OCI-LY7 (cell line): ENCODE results near the gene KIF5A. TPM values are rescaled to one million over a fixed set of nuclear protein-coding genes. Genes with fewer than 3 reads are reported as not detected.
"Not testable (repeated sequence)": the region's sequence is repeated elsewhere in the genome, so short reads cannot be mapped to it uniquely, and the experiment has no call there.

Experiments used
- BruUV-seq: library from RNA; stranded (reverse); fragments of 400-500 nt; replicated peaks from 2 replicates; lab custom pipeline; 2021; lab: Mats Ljungman, UMichigan
- CTCF ChIA-PET: fragments of 300-600 bp; sonication (Branson Sonifier 250); formaldehyde crosslinking; loops from one replicate; lab custom pipeline; 2022; ENCODE audit warnings: antibody characterized with exemption; ENCODE audit not compliant: unreplicated experiment; lab: Charles Lee
- POLR2A ChIA-PET: fragments of 300-600 bp; sonication (Branson Sonifier 250); formaldehyde crosslinking; loops from one replicate; lab custom pipeline; 2022; ENCODE audit warnings: antibody characterized with exemption; lab: Charles Lee
- DNase-seq: peaks from one replicate; pipeline ENCODE4 v3.0.0-alpha.2; 2015; ENCODE audit warnings: low spot score
- H2AFZ ChIP-seq: fragments of 200-600 bp; sonication (generic), shearing (Covaris generic); 2 replicates; pipeline ENCODE4 v1.6.1; 2014; ENCODE audit warnings: mild to moderate bottlenecking, antibody characterized with exemption, low read length, moderate library complexity
- H3K27ac ChIP-seq: fragments of 200-600 bp; sonication (generic); 2 replicates; pipeline ENCODE4 v1.5.1; 2014; ENCODE audit warnings: mixed run types, low read depth, mild to moderate bottlenecking, moderate library complexity, low read length, inconsistent platforms; ENCODE audit not compliant: poor library complexity, severe bottlenecking
- H3K36me3 ChIP-seq: fragments of 200-600 bp; sonication (generic); 2 replicates; pipeline ENCODE4 v1.6.1; 2014; ENCODE audit warnings: mild to moderate bottlenecking, antibody characterized with exemption, low read length, moderate library complexity, mixed read lengths; ENCODE audit not compliant: insufficient read depth
- H3K4me1 ChIP-seq: fragments of 200-600 bp; sonication (generic); 2 replicates; pipeline ENCODE4 v1.5.1; 2014; ENCODE audit warnings: mild to moderate bottlenecking, low read length; ENCODE audit not compliant: insufficient read depth, poor library complexity, severe bottlenecking
- H3K4me2 ChIP-seq: fragments of 200-600 bp; sonication (generic); 2 replicates; pipeline ENCODE4 v1.6.1; 2014; ENCODE audit warnings: mild to moderate bottlenecking, low read length
- H3K4me3 ChIP-seq: fragments of 200-600 bp; sonication (generic); 2 replicates; pipeline ENCODE4 v1.5.1; 2014; ENCODE audit warnings: mild to moderate bottlenecking, low read depth, low read length; ENCODE audit not compliant: poor library complexity, severe bottlenecking
- H3K79me2 ChIP-seq: fragments of 200-600 bp; sonication (generic); 2 replicates; pipeline ENCODE4 v1.6.1; 2016; ENCODE audit warnings: low read depth, mild to moderate bottlenecking, low read length, moderate library complexity, mixed read lengths; ENCODE audit not compliant: insufficient read depth
- H3K9me2 ChIP-seq: fragments of 200-600 bp; sonication (generic); 2 replicates; pipeline ENCODE4 v1.6.1; 2016; ENCODE audit warnings: mild to moderate bottlenecking, low read length, mixed read lengths; ENCODE audit not compliant: insufficient read depth
- H3K9me3 ChIP-seq: fragments of 200-600 bp; sonication (generic); 2 replicates; pipeline ENCODE4 v1.6.1; 2014; ENCODE audit warnings: mild to moderate bottlenecking, mixed run types, low read length, mixed read lengths
- H4K20me1 ChIP-seq: fragments of 200-600 bp; sonication (generic); 2 replicates; pipeline ENCODE4 v1.6.1; 2014; ENCODE audit warnings: mild to moderate bottlenecking, antibody characterized with exemption, low read length, moderate library complexity, mixed read lengths; ENCODE audit not compliant: insufficient read depth
- CTCF ChIP-seq: fragments of 200-600 bp; sonication (generic); conservative IDR thresholded peaks from 2 replicates; pipeline ENCODE4 v1.5.1; 2014; ENCODE audit warnings: mild to moderate bottlenecking, antibody characterized with exemption, low read length, moderate library complexity, mixed read lengths
- EZH2phosphoT487 ChIP-seq: fragments of 200-600 bp; sonication (generic); IDR thresholded peaks from 2 replicates; pipeline ENCODE4 v1.6.1; 2018; ENCODE audit warnings: low read depth, borderline replicate concordance, mild to moderate bottlenecking, mixed run types, antibody characterized with exemption, low read length, moderate library complexity, mixed read lengths
- intact Hi-C: fragments of 100-400 bp; cut with micrococcal nuclease; formaldehyde crosslinking; loops from one replicate; pipeline ENCODE4 v1.10.0; 2022; ENCODE audit not compliant: unreplicated experiment
- total RNA-seq, 2 experiments: library from RNA; depleted of rRNA in 1 of 2; stranded (reverse); fragments of >200 nt in 1 of 2; shearing (Covaris generic) in 1 of 2; gene quantifications; 2 replicates each; pipeline ENCODE4 v1.2.3, GENCODE V29; 2014 to 2022

KIF5A gene
- total RNA-seq, 2 experiments from 2014 or later: 0.09 to 1.6 TPM

- Histone ChIP-seq H3K9me3 (no peaks in the 10 kb centered on the region), H3K79me2 (no peaks in the 10 kb centered on the region), H2AFZ (no peak overlapping the region), H3K4me1 (no peaks in the 10 kb centered on the region), H3K36me3 (peaks cover 89% of the 10 kb centered on the region), H3K27ac (no peak overlapping the region), H3K9me2 (no peaks in the 10 kb centered on the region), H4K20me1 (no peaks in the 10 kb centered on the region), H3K4me2 (no peak overlapping the region), H3K4me3 (no peak overlapping the region)
- ChIA-PET POLR2A (interaction anchor here (0.6 to 1.3 kb wide), 3 partner anchors 13 to 850 kb away, joined by 3 to 10 read pairs (median 3); no protein-coding TSS in a partner anchor), CTCF (no interaction called here)
- BruUV-seq: no TSS peak
- TF ChIP-seq CTCF (no peak), EZH2phosphoT487 (no peak)
- no peak for DNase-seq
- intact Hi-C loops: no loop called here
Measured at GRCh38 chr12:57512665-57513064, 37.2 kb upstream of the KIF5A start.

GRCh38 chr12:57513266-57513665 lies 36.6 kb upstream of the KIF5A start:
- H3K4me3 ChIP-seq: no peak overlapping the region
- ChIA-PET POLR2A (interaction anchor here (0.6 to 1.3 kb wide), 3 partner anchors 11 to 851 kb away, joined by 3 to 10 read pairs (median 5); no protein-coding TSS in a partner anchor), CTCF (no interaction called here)
- peaks cover 95% of the 10 kb centered on the region for H3K36me3 ChIP-seq
- intact Hi-C loops: no loop called here
- H3K4me1 ChIP-seq: peaks cover 2% of the 10 kb centered on the region
- H3K9me3 ChIP-seq: no peaks in the 10 kb centered on the region
- no peak overlapping the region for H3K4me2 ChIP-seq
- peaks cover 4% of the 10 kb centered on the region for H3K79me2 ChIP-seq
- H4K20me1 ChIP-seq: no peaks in the 10 kb centered on the region
- DNase-seq: no peak
- H2AFZ ChIP-seq: no peak overlapping the region
- TF ChIP-seq CTCF: no peak
- TF ChIP-seq EZH2phosphoT487: no peak
- BruUV-seq: no TSS peak
- H3K9me2 ChIP-seq: no peaks in the 10 kb centered on the region
- no peak overlapping the region for H3K27ac ChIP-seq

- H3K9me2 ChIP-seq, CTCF ChIA-PET, H3K4me1 ChIP-seq, H2AFZ ChIP-seq, H3K79me2 ChIP-seq, H3K4me3 ChIP-seq, DNase-seq, H3K9me3 ChIP-seq, H3K4me2 ChIP-seq, H3K27ac ChIP-seq, BruUV-seq, H4K20me1 ChIP-seq, intact Hi-C loops: not testable (repeated sequence)
- H3K36me3 ChIP-seq: peaks cover 96% of the 10 kb centered on the region
- POLR2A ChIA-PET: interaction anchor here (0.5 to 0.9 kb wide), 2 partner anchors 11 to 23 kb away, joined by 5 read pairs; no protein-coding TSS in a partner anchor
Measured at GRCh38 chr12:57513677-57514076, 36.2 kb upstream of the KIF5A start.

- BruUV-seq, intact Hi-C loops, H4K20me1 ChIP-seq, H3K9me2 ChIP-seq, DNase-seq, CTCF ChIA-PET, H3K4me3 ChIP-seq, H2AFZ ChIP-seq, H3K4me2 ChIP-seq, H3K9me3 ChIP-seq, H3K27ac ChIP-seq: not testable (repeated sequence)
- peaks cover 12% of the 10 kb centered on the region for H3K4me1 ChIP-seq
- peaks cover 96% of the 10 kb centered on the region for H3K36me3 ChIP-seq
- POLR2A ChIA-PET: interaction anchor here (0.9 to 1.8 kb wide), 2 partner anchors 9 to 12 kb away, joined by 5 to 11 read pairs; no protein-coding TSS in a partner anchor
- peaks cover 13% of the 10 kb centered on the region for H3K79me2 ChIP-seq
Measured at GRCh38 chr12:57514246-57514645, 35.6 kb upstream of the KIF5A start.
